SU-DHL-6 (cell line): ENCODE data around the gene KIF16B.

ENCODE experiments used
- H2AFZ ChIP-seq: fragments of 200-600 bp; sonication (generic); 2 replicates; pipeline ENCODE4 v1.6.1; 2014; ENCODE audit warnings: low read depth, mild to moderate bottlenecking, moderate library complexity, mixed read lengths, antibody characterized with exemption, low read length; ENCODE audit not compliant: severe bottlenecking
- H3F3A ChIP-seq: fragments of 200-600 bp; shearing (Covaris generic); 2 replicates; pipeline ENCODE4 v1.6.0; 2016; ENCODE audit warnings: antibody characterized with exemption, mild to moderate bottlenecking; ENCODE audit not compliant: insufficient read depth
- H3K27ac ChIP-seq: fragments of 200-600 bp; sonication (generic); 2 replicates; pipeline ENCODE4 v1.5.1; 2016; ENCODE audit warnings: low read depth, mild to moderate bottlenecking, low read length, moderate library complexity, mixed read lengths
- H3K27me3 ChIP-seq: fragments of 200-600 bp; sonication (generic), shearing (Covaris generic); 2 replicates; pipeline ENCODE4 v1.6.0; 2014; ENCODE audit warnings: mild to moderate bottlenecking, low read length
- H3K36me3 ChIP-seq: fragments of 200-600 bp; sonication (generic); 2 replicates; pipeline ENCODE4 v1.6.1; 2014; ENCODE audit warnings: mild to moderate bottlenecking, low read length, mixed read lengths
- H3K4me2 ChIP-seq: fragments of 300-600, 200-600 bp; shearing (Covaris generic), sonication (generic); 2 replicates; pipeline ENCODE4 v1.6.0; 2014; ENCODE audit warnings: low read length, low read depth, mild to moderate bottlenecking; ENCODE audit not compliant: poor library complexity, severe bottlenecking
- H3K4me3 ChIP-seq: fragments of 200-600 bp; sonication (generic); 2 replicates; pipeline ENCODE4 v1.5.1; 2014; ENCODE audit warnings: antibody characterized with exemption, low read length, mild to moderate bottlenecking, mixed read lengths; ENCODE audit not compliant: insufficient read depth, poor library complexity, severe bottlenecking
- H3K79me2 ChIP-seq: fragments of 200-600 bp; sonication (generic); 2 replicates; pipeline ENCODE4 v1.6.1; 2014; ENCODE audit warnings: mild to moderate bottlenecking, low read length, moderate library complexity; ENCODE audit not compliant: insufficient read depth
- H3K9ac ChIP-seq: fragments of 200-600 bp; sonication (generic); 2 replicates; pipeline ENCODE4 v1.7.0; 2014; ENCODE audit warnings: mild to moderate bottlenecking, low read length
- H3K9me2 ChIP-seq: fragments of 200-600 bp; sonication (generic); replicated peaks from 2 replicates; pipeline ENCODE4 v1.6.1; 2014; ENCODE audit warnings: low read length; ENCODE audit not compliant: insufficient read depth
- H3K9me3 ChIP-seq: fragments of 200-600 bp; sonication (generic); 2 replicates; pipeline ENCODE4 v1.6.1; 2014; ENCODE audit warnings: low read length, mixed read lengths; ENCODE audit not compliant: insufficient read depth
- H4K20me1 ChIP-seq: fragments of 200-600 bp; sonication (generic); 2 replicates; pipeline ENCODE4 v1.6.1; 2014; ENCODE audit warnings: low read depth, mild to moderate bottlenecking, antibody characterized with exemption, low read length, moderate library complexity, mixed read lengths
- EZH2phosphoT487 ChIP-seq: fragments of 200-600 bp; sonication (generic), shearing (Covaris generic); conservative IDR thresholded peaks from 2 replicates; pipeline ENCODE4 v1.6.1; 2018; ENCODE audit warnings: mild to moderate bottlenecking, antibody characterized with exemption, low read length, moderate library complexity, mixed read lengths
- TF ChIP-seq, protein P1 (sequence below): fragments of 200-600 bp; sonication (generic); IDR thresholded peaks from one replicate; pipeline ENCODE4 v1.5.1; 2017; ENCODE audit warnings: antibody characterized with exemption, mild to moderate bottlenecking, low read length, moderate library complexity; ENCODE audit not compliant: insufficient read depth, poor library complexity, severe bottlenecking

The KIF16B gene

DNA sequence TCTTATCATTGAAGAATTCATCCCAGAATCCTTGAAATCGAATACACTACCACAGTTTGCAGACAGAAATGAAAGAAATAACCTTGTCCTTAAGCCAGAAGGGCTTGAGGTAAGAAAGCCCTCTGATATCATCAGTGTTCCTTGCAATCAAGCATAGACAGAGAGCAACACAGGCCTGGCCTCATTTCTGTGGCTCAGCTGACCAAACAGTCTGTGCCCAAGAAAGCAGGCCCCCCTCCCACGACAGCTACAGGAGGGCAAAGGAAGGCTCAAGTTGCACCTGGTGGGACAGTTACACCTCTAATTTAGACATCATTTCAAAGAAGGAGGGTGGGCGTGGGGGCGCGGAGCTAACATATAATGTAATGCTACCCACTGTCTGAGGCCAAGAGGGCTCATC is 21.6 kb downstream of the KIF16B start:
- Histone ChIP-seq H3K4me2 (no peak overlapping the region), H3F3A (no peaks in the 10 kb centered on the region), H3K27me3 (no peaks in the 10 kb centered on the region), H3K36me3 (no peaks in the 10 kb centered on the region), H2AFZ (no peak overlapping the region), H3K27ac (no peak overlapping the region), H3K79me2 (no peaks in the 10 kb centered on the region), H3K9me2 (no peaks in the 10 kb centered on the region), H3K9me3 (no peaks in the 10 kb centered on the region), H3K4me3 (no peak overlapping the region), H3K9ac (no peak overlapping the region), H4K20me1 (no peaks in the 10 kb centered on the region)
- TF ChIP-seq EZH2phosphoT487: no peak
- TF ChIP-seq, protein P1, sequence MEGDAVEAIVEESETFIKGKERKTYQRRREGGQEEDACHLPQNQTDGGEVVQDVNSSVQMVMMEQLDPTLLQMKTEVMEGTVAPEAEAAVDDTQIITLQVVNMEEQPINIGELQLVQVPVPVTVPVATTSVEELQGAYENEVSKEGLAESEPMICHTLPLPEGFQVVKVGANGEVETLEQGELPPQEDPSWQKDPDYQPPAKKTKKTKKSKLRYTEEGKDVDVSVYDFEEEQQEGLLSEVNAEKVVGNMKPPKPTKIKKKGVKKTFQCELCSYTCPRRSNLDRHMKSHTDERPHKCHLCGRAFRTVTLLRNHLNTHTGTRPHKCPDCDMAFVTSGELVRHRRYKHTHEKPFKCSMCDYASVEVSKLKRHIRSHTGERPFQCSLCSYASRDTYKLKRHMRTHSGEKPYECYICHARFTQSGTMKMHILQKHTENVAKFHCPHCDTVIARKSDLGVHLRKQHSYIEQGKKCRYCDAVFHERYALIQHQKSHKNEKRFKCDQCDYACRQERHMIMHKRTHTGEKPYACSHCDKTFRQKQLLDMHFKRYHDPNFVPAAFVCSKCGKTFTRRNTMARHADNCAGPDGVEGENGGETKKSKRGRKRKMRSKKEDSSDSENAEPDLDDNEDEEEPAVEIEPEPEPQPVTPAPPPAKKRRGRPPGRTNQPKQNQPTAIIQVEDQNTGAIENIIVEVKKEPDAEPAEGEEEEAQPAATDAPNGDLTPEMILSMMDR: no peak

DNA sequence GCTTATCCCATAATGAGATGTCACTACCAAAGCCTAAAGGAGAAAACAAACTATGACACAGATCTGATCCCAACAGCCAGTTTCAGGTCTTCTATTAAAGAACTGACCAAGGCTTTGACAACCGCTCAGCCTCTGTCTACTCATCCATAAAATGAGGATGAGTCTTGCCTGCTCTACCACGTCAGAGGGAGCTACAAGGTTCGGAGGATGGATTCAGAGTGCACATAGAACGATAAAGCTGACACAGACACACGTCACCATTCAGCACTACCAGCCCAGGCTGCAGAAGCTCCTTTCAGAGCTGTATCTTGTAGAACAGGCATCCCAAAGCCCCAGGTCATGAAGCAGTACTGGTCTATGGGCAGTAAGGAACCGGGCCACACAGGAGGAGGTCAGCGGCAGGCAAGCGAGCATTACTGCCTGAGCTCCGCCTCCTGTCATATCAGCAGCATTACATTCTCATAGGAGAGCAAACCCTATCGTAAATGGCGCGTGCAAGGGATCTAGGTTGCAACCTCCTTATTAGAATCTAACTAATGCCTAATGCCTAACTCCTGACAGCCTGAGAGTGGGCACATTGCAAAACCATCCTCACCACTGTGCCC is 25.1 kb downstream of the KIF16B start:
- no peaks in the 10 kb centered on the region for H3F3A ChIP-seq
- H3K79me2 ChIP-seq: no peaks in the 10 kb centered on the region
- TF ChIP-seq EZH2phosphoT487: no peak
- H3K4me3 ChIP-seq: no peak overlapping the region
- H3K27ac ChIP-seq: no peak overlapping the region
- H3K4me2 ChIP-seq: no peak overlapping the region
- no peak overlapping the region for H2AFZ ChIP-seq
- H3K27me3 ChIP-seq: no peaks in the 10 kb centered on the region
- H3K9me2 ChIP-seq: no peaks in the 10 kb centered on the region
- no peak overlapping the region for H3K9ac ChIP-seq
- H3K36me3 ChIP-seq: no peaks in the 10 kb centered on the region
- no peaks in the 10 kb centered on the region for H4K20me1 ChIP-seq
- no peaks in the 10 kb centered on the region for H3K9me3 ChIP-seq

DNA sequence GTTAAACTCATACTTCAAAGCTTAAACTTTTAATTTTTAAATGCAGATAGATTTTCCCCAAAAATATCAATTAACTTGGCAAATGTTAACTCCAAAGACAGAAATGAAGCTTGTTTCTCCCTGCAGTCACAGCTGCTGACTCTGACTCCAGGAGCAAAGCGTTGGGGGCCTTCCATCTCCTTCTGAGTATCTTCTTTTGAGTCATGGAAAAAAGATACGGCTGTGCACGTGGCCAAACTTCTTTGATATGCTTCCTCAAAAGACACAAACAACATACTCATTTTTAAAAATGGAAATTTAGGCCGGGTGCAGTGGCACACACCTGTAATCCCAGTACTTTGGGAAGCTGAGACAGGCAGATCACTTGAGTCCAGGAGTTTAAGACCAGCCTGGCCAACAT is 28.3 kb downstream of the KIF16B start:
- no peak overlapping the region for H3K4me3 ChIP-seq
- H3K9me2 ChIP-seq: no peaks in the 10 kb centered on the region
- H4K20me1 ChIP-seq: no peaks in the 10 kb centered on the region
- no peaks in the 10 kb centered on the region for H3K9me3 ChIP-seq
- H3K27me3 ChIP-seq: no peaks in the 10 kb centered on the region
- no peak overlapping the region for H3K9ac ChIP-seq
- TF ChIP-seq, protein P1: no peak
- TF ChIP-seq EZH2phosphoT487: no peak
- no peak overlapping the region for H3K4me2 ChIP-seq
- H3K36me3 ChIP-seq: no peaks in the 10 kb centered on the region
- no peaks in the 10 kb centered on the region for H3F3A ChIP-seq
- H3K79me2 ChIP-seq: no peaks in the 10 kb centered on the region
- no peak overlapping the region for H3K27ac ChIP-seq
- no peak overlapping the region for H2AFZ ChIP-seq

DNA sequence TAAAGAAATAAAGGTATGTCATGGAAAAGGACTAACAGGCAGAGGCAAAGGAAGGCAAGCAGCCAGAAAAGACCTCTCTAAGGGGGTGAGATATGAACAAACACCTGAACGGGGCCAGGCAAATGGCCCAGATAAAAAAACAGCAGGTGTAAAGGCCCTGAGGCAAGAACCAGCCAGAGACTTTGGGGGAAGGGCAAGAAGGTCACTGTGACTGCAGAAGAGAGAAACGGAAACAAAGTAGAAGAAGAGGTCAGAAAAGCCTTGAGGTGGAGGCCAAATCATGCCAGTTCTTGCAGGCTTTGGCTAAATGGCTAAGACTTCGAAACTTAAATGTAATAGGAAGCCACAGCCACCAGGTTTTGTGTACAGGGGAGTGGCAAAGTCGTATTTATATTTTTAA is 30.8 kb downstream of the KIF16B start:
- no peaks in the 10 kb centered on the region for H3F3A ChIP-seq
- no peak overlapping the region for H3K4me2 ChIP-seq
- H3K27ac ChIP-seq: no peak overlapping the region
- no peak overlapping the region for H2AFZ ChIP-seq
- H4K20me1 ChIP-seq: no peaks in the 10 kb centered on the region
- no peaks in the 10 kb centered on the region for H3K36me3 ChIP-seq
- no peaks in the 10 kb centered on the region for H3K9me2 ChIP-seq
- no peaks in the 10 kb centered on the region for H3K79me2 ChIP-seq
- H3K4me3 ChIP-seq: no peak overlapping the region
- H3K9me3 ChIP-seq: no peaks in the 10 kb centered on the region
- TF ChIP-seq, protein P1: no peak
- TF ChIP-seq EZH2phosphoT487: no peak
- no peaks in the 10 kb centered on the region for H3K27me3 ChIP-seq
- no peak overlapping the region for H3K9ac ChIP-seq
